Measurements from ENCODE around the gene SHQ1.
"Not testable (repeated sequence)": the region's sequence is repeated elsewhere in the genome, so short reads cannot be mapped to it uniquely, and the experiment has no call there.

SHQ1 gene

GRCh38 chr3:72710471-72710870 lies 137.8 kb downstream of the SHQ1 start:
- not testable (repeated sequence) for DNase-seq

- DNase-seq = no peak
Measured at GRCh38 chr3:72708441-72708840, 139.8 kb downstream of the SHQ1 start.

DNA sequence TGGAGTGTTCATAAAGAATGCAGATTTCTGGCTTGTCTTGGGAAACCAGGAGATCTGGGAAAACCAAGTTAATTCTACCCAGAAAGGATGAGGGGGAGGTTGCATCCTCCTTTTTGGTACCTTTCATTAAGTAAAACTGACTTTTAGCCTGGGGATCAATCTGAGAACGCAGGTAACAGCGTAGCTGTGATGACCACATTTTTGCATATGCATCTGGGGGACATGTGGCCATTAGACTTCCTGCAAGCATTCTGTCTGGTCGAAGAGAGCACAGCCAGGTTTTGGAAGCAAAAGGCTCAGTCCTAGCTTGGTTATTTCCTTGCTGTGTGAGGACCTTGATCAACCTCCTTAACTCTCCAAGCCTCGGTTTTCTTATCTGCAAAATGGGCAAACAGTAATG lies 145.2 kb downstream of the SHQ1 start:
- DNase-seq = no peak

GRCh38 chr3:72702390-72702789 lies 145.9 kb downstream of the SHQ1 start:
- no peak for DNase-seq

DNA sequence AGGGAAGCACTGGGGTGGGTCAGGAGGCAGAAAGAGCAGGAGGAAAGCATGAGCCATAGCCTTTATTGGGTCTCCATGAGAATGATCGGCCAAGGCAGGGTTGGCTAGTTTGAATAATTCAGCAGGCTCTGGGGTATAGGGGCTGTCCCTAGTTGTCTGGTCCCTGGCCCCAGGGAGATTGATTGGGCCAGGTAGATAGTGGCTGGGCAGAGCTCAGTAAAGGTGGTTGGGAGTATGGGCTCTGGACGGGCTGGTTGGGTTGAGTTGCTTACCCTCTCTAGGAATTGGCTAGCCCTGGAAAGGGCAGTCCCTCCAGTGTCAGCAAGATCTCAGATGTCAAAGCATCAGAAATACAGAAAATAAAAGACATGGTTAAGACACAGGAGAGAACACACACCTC lies 148.1 kb downstream of the SHQ1 start:
- no peak for DNase-seq

- DNase-seq = no peak
Measured at GRCh38 chr3:72699631-72700030, 148.6 kb downstream of the SHQ1 start.
